Endothelial cell of umbilical vein (primary cell): ENCODE results near the gene CD164L2. TPM values are rescaled to one million over a fixed set of nuclear protein-coding genes. Genes with fewer than 3 reads are reported as not detected.

Source experiments
- BruUV-seq: library from RNA; stranded (reverse); fragments of 400-500 nt; replicated peaks from 2 replicates; lab custom pipeline; 2021; lab: Mats Ljungman, UMichigan
- CTCF ChIA-PET: fragments of 300-600, 350-600 bp; sonication (Branson Sonifier 250); formaldehyde crosslinking; loops from one replicate; lab custom pipeline; 2021; ENCODE audit warnings: antibody characterized with exemption, inconsistent platforms; lab: Charles Lee
- POLR2A ChIA-PET: fragments of 300-600, 350-600 bp; sonication (Branson Sonifier 250); formaldehyde crosslinking; loops from one replicate; lab custom pipeline; 2021; ENCODE audit warnings: antibody characterized with exemption, inconsistent platforms; lab: Charles Lee
- DNase-seq: peaks from one replicate; pipeline ENCODE4 v3.0.0-alpha.2; 2011; ENCODE audit warnings: low read depth, low spot score
- FAIRE-seq: peaks from 2 replicates; lab custom pipeline; 2011; peaks lifted over from hg19 to GRCh38; lab: Jason Lieb, UNC
- H2AFZ ChIP-seq: 2 replicates; pipeline ENCODE4 v1.6.0; 2012; ENCODE audit warnings: low read depth, low read length, control low read depth, inconsistent platforms
- H3K27ac ChIP-seq: 2 replicates; pipeline ENCODE4 v1.5.1; 2011; ENCODE audit warnings: low read depth, mild to moderate bottlenecking, control low read depth, low read length, moderate library complexity; ENCODE audit not compliant: insufficient read depth
- H3K27me3 ChIP-seq, 2 experiments: 2 replicates each; pipeline versions ENCODE4 v1.6.0 to v1.6.1; 2011; ENCODE audit warnings: low read length in 2 of 2, mixed read lengths in 1 of 2; ENCODE audit not compliant: control insufficient read depth in 2 of 2, insufficient read depth in 2 of 2
- H3K36me3 ChIP-seq, 2 experiments: 2 replicates in 1 of 2; 3 replicates in 1 of 2; pipeline ENCODE4 v1.5.1; 2011; ENCODE audit warnings: low read length in 2 of 2, mild to moderate bottlenecking in 1 of 2, moderate library complexity in 1 of 2; ENCODE audit not compliant: control insufficient read depth in 2 of 2, insufficient read depth in 2 of 2; ENCODE audit errors: extremely low read depth in 1 of 2
- H3K4me1 ChIP-seq: 3 replicates; pipeline ENCODE4 v1.5.1; 2011; ENCODE audit warnings: mild to moderate bottlenecking, low read length; ENCODE audit not compliant: control insufficient read depth, insufficient read depth; ENCODE audit errors: extremely low read depth
- H3K4me2 ChIP-seq: 2 replicates; pipeline ENCODE4 v1.6.1; 2011; ENCODE audit warnings: low read length, control low read depth, mixed read lengths; ENCODE audit not compliant: insufficient read depth
- H3K4me3 ChIP-seq, 3 experiments: fragments of 200-600 bp in 1 of 3; sonication (generic), shearing (Covaris generic) in 1 of 3; replicated peaks in 1 of 3; 2 replicates each; pipeline ENCODE4 v1.5.1; 2011 to 2016; ENCODE audit warnings: control low read depth in 3 of 3, low read length in 3 of 3, mild to moderate bottlenecking in 2 of 3, inconsistent platforms in 1 of 3, low read depth in 1 of 3, moderate library complexity in 1 of 3; ENCODE audit not compliant: insufficient read depth in 1 of 3
- H3K79me2 ChIP-seq: 2 replicates; pipeline ENCODE4 v1.6.0; 2012; ENCODE audit warnings: low read length, inconsistent platforms; ENCODE audit not compliant: control insufficient read depth, insufficient read depth
- H3K9ac ChIP-seq: replicated peaks from 2 replicates; pipeline ENCODE3; 2011; ENCODE audit warnings: low read length, control low read depth; ENCODE audit not compliant: insufficient read depth; ENCODE audit errors: extremely low read depth
- H3K9me1 ChIP-seq: replicated peaks from 3 replicates; pipeline ENCODE4 v1.6.0; 2011; ENCODE audit warnings: mild to moderate bottlenecking, low read length; ENCODE audit not compliant: control insufficient read depth, insufficient read depth; ENCODE audit errors: extremely low read depth
- H3K9me3 ChIP-seq: replicated peaks from 2 replicates; pipeline ENCODE4 v1.5.1; 2012; ENCODE audit warnings: low read length, inconsistent platforms; ENCODE audit not compliant: control insufficient read depth, insufficient read depth
- H4K20me1 ChIP-seq: replicated peaks from 2 replicates; pipeline ENCODE3; 2011; ENCODE audit warnings: mild to moderate bottlenecking, low read length; ENCODE audit not compliant: control insufficient read depth, insufficient read depth; ENCODE audit errors: extremely low read depth
- CTCF ChIP-seq, 2 donors: IDR thresholded peaks; 1 replicate in 1 of 2; 2 replicates in 1 of 2; pipeline ENCODE4 v1.5.1; 2011; ENCODE audit warnings: low read length in 2 of 2, mild to moderate bottlenecking in 2 of 2, moderate library complexity in 2 of 2, control low read depth in 1 of 2, inconsistent platforms in 1 of 2, low read depth in 1 of 2; ENCODE audit not compliant: insufficient read depth in 1 of 2; ENCODE audit errors: extremely low read depth in 1 of 2
- EZH2 ChIP-seq: IDR thresholded peaks from 2 replicates; pipeline ENCODE4 v1.6.1; 2012; ENCODE audit warnings: borderline replicate concordance, low read depth, mild to moderate bottlenecking, moderate library complexity, low read length, inconsistent platforms; ENCODE audit not compliant: severe bottlenecking
- FOS ChIP-seq: IDR thresholded peaks from 2 replicates; pipeline ENCODE4 v1.6.1; 2011; ENCODE audit warnings: mild to moderate bottlenecking, low read length, moderate library complexity, borderline replicate concordance; ENCODE audit not compliant: insufficient read depth
- JUN ChIP-seq: IDR thresholded peaks from 2 replicates; pipeline ENCODE4 v1.6.1; 2011; ENCODE audit warnings: borderline replicate concordance, low read depth; ENCODE audit not compliant: insufficient read length, insufficient read depth
- MAX ChIP-seq: IDR thresholded peaks from 2 replicates; pipeline ENCODE4 v1.6.1; 2011; ENCODE audit not compliant: insufficient read depth, insufficient read length
- POLR2A ChIP-seq: IDR thresholded peaks from 2 replicates; pipeline ENCODE4 v1.6.1; 2012; ENCODE audit warnings: low read depth, mild to moderate bottlenecking, control low read depth, low read length
- POLR2AphosphoS5 ChIP-seq: IDR thresholded peaks from 2 replicates; pipeline ENCODE4 v1.6.1; 2012; ENCODE audit warnings: low read depth, mild to moderate bottlenecking, control low read depth, low read length, moderate library complexity; ENCODE audit not compliant: insufficient read depth
- dilution Hi-C: fragments of 300-500 bp; cut with MboI; formaldehyde crosslinking; loops from one replicate; pipeline ENCODE4 v1.15.0; 2019; ENCODE audit warnings: low sequenced_read_pairs; ENCODE audit not compliant: extremely low pct_ligation_motif_present
- intact Hi-C: fragments of 100-400 bp; cut with micrococcal nuclease; formaldehyde crosslinking; loops from one replicate; pipeline ENCODE4 v1.10.0; 2022
- polyA plus RNA-seq, 4 experiments: library from polyadenylated mRNA; depleted of rRNA in 3 of 4; stranded (reverse) in 3 of 4; unstranded in 1 of 4; fragments of >200 nt; gene quantifications; 2 replicates each; pipeline versions ENCODE4 v1.2.1 to v1.2.3, GENCODE V29; 2011 to 2012; ENCODE audit warnings: missing spikeins in 1 of 4
- total RNA-seq: library from RNA; stranded (reverse); gene quantifications from 2 replicates; pipeline ENCODE4 v1.2.3, GENCODE V29; 2021

The CD164L2 gene
- total and polyA plus RNA-seq, 2 donors (not counting 3 experiments of a cell fraction or from before 2014, with no cell fraction given) = not detected

- FAIRE-seq (no peak), DNase-seq (no peak)
- POLR2A ChIA-PET = interaction anchor here (1.0 kb wide), 1 partner anchor 10 kb away, joined by 4 read pairs; no protein-coding TSS in a partner anchor
- dilution Hi-C loops (no loop called here), intact Hi-C loops (no loop called here)
- Histone ChIP-seq H3K9me3 (no peaks in the 10 kb centered on the region), H3K4me3 (no peak overlapping the region), H3K79me2 (no peaks in the 10 kb centered on the region), H3K9ac (no peak overlapping the region), H3K4me2 (no peak overlapping the region), H3K36me3 (peaks cover 0 to 2% of the 10 kb centered on the region in 2 experiments), H2AFZ (no peak overlapping the region), H3K9me1 (no peaks in the 10 kb centered on the region), H3K27ac (no peak overlapping the region), H3K4me1 (no peaks in the 10 kb centered on the region), H4K20me1 (no peaks in the 10 kb centered on the region), H3K27me3 (peaks cover 0 to 2% of the 10 kb centered on the region in 2 experiments)
- TF ChIP-seq JUN = no peak
- no peak for TF ChIP-seq MAX
- TF ChIP-seq POLR2A = no peak
- TF ChIP-seq POLR2AphosphoS5 = no peak
- TF ChIP-seq CTCF (IDR thresholded peaks at IDR 0.05; ENCODE audit: extremely low read depth in 1 of 2, insufficient read depth in 1 of 2, low read depth in 1 of 2, low read length in 2 of 2) = no peak
- TF ChIP-seq FOS = no peak
- TF ChIP-seq EZH2 = no peak
- no TSS peak for BruUV-seq
- CTCF ChIA-PET = interaction anchor here (1.5 to 5.5 kb wide), 5 partner anchors 9 to 59 kb away, joined by 4 to 54 read pairs (median 22); partner anchors contain the start of gene MAP3K6
These were observed 27.4 kb downstream of the CD164L2 start for GRCh38 chr1:27355683-27356082.
